Measurements from ENCODE around the gene N4BP2L1.

The N4BP2L1 gene

GRCh38 chr13:32468502-32469142 lies 40.7 kb upstream of the N4BP2L1 start:
- H3K4me3 ChIP-seq (ENCODE audit: low read length), result no peak overlapping the region
- peaks cover 2% of the 10 kb centered on the region for H3K36me3 ChIP-seq (replicated peaks; ENCODE audit: low read depth, low read length)
- no peak overlapping the region for H3K4me2 ChIP-seq (ENCODE audit: low read length)
- peaks cover 15% of the 10 kb centered on the region for H3K4me1 ChIP-seq (ENCODE audit: low read length)
- TF ChIP-seq EZH2phosphoT487 (IDR thresholded peaks at IDR 0.05; ENCODE audit: low read depth), result no peak
- TF ChIP-seq CTCF (IDR thresholded peaks at IDR 0.05; ENCODE audit: low read depth, low read length), result no peak
- H3K9me3 ChIP-seq (ENCODE audit: insufficient read depth, low read length), result no peaks in the 10 kb centered on the region
- H2AFZ ChIP-seq (ENCODE audit: low read depth, low read length), result no peak overlapping the region
- no peaks in the 10 kb centered on the region for H4K20me1 ChIP-seq (ENCODE audit: insufficient read depth, low read length)
- no peak overlapping the region for H3K9ac ChIP-seq (ENCODE audit: low read length)
- no peaks in the 10 kb centered on the region for H3K79me2 ChIP-seq (ENCODE audit: low read length)
- H3K27me3 ChIP-seq (ENCODE audit: low read depth, low read length), result no peaks in the 10 kb centered on the region
- no peak overlapping the region for H3K27ac ChIP-seq (ENCODE audit: low read length)

- TF ChIP-seq CTCF (IDR thresholded peaks at IDR 0.05; ENCODE audit: low read depth, low read length) (no peak), EZH2phosphoT487 (IDR thresholded peaks at IDR 0.05; ENCODE audit: low read depth) (no peak)
- no peak overlapping the region for H3K27ac ChIP-seq (ENCODE audit: low read length)
- H3K79me2 ChIP-seq (ENCODE audit: low read length), result no peaks in the 10 kb centered on the region
- H3K9me3 ChIP-seq (ENCODE audit: insufficient read depth, low read length), result peaks cover 14% of the 10 kb centered on the region; the same call in 1 of the 2 replicates
- no peak overlapping the region for H3K4me2 ChIP-seq (ENCODE audit: low read length)
- no peak overlapping the region for H3K9ac ChIP-seq (ENCODE audit: low read length)
- H3K36me3 ChIP-seq (replicated peaks; ENCODE audit: low read depth, low read length), result peaks cover 15% of the 10 kb centered on the region
- no peaks in the 10 kb centered on the region for H3K4me1 ChIP-seq (ENCODE audit: low read length)
- no peaks in the 10 kb centered on the region for H4K20me1 ChIP-seq (ENCODE audit: insufficient read depth, low read length)
- no peaks in the 10 kb centered on the region for H3K27me3 ChIP-seq (ENCODE audit: low read depth, low read length)
- H2AFZ ChIP-seq (ENCODE audit: low read depth, low read length), result no peak overlapping the region
- H3K4me3 ChIP-seq (ENCODE audit: low read length), result no peak overlapping the region
Measured at GRCh38 chr13:32456591-32456990, 28.7 kb upstream of the N4BP2L1 start.

- Histone ChIP-seq H3K9ac (ENCODE audit: low read length) (no peak overlapping the region), H3K27ac (ENCODE audit: low read length) (no peak overlapping the region), H3K27me3 (ENCODE audit: low read depth, low read length) (no peaks in the 10 kb centered on the region), H3K9me3 (ENCODE audit: insufficient read depth, low read length) (peaks cover 14% of the 10 kb centered on the region; the same call in 1 of the 2 replicates), H4K20me1 (ENCODE audit: insufficient read depth, low read length) (no peaks in the 10 kb centered on the region), H3K36me3 (replicated peaks; ENCODE audit: low read depth, low read length) (peaks cover 15% of the 10 kb centered on the region), H2AFZ (ENCODE audit: low read depth, low read length) (no peak overlapping the region), H3K4me1 (ENCODE audit: low read length) (no peaks in the 10 kb centered on the region), H3K4me2 (ENCODE audit: low read length) (no peak overlapping the region), H3K79me2 (ENCODE audit: low read length) (no peaks in the 10 kb centered on the region), H3K4me3 (ENCODE audit: low read length) (no peak overlapping the region)
- TF ChIP-seq EZH2phosphoT487 (IDR thresholded peaks at IDR 0.05; ENCODE audit: low read depth), result no peak
- no peak for TF ChIP-seq CTCF (IDR thresholded peaks at IDR 0.05; ENCODE audit: low read depth, low read length)
Measured at GRCh38 chr13:32455594-32455903, 27.6 kb upstream of the N4BP2L1 start.

- no peaks in the 10 kb centered on the region for H3K79me2 ChIP-seq (ENCODE audit: low read length)
- H4K20me1 ChIP-seq (ENCODE audit: insufficient read depth, low read length), result no peaks in the 10 kb centered on the region
- H3K27ac ChIP-seq (ENCODE audit: low read length), result no peak overlapping the region
- H3K4me3 ChIP-seq (ENCODE audit: low read length), result no peak overlapping the region
- H3K27me3 ChIP-seq (ENCODE audit: low read depth, low read length), result no peaks in the 10 kb centered on the region
- H2AFZ ChIP-seq (ENCODE audit: low read depth, low read length), result no peak overlapping the region
- H3K9me3 ChIP-seq (ENCODE audit: insufficient read depth, low read length), result peaks cover 14% of the 10 kb centered on the region; the same call in 1 of the 2 replicates
- H3K36me3 ChIP-seq (replicated peaks; ENCODE audit: low read depth, low read length), result peaks cover 15% of the 10 kb centered on the region
- TF ChIP-seq EZH2phosphoT487 (IDR thresholded peaks at IDR 0.05; ENCODE audit: low read depth) (no peak), CTCF (IDR thresholded peaks at IDR 0.05; ENCODE audit: low read depth, low read length) (no peak)
- no peak overlapping the region for H3K9ac ChIP-seq (ENCODE audit: low read length)
- H3K4me1 ChIP-seq (ENCODE audit: low read length), result no peaks in the 10 kb centered on the region
- no peak overlapping the region for H3K4me2 ChIP-seq (ENCODE audit: low read length)
Measured at GRCh38 chr13:32454886-32455593, 27.1 kb upstream of the N4BP2L1 start.
